Suppressor macrophage (primary cell): ENCODE measurements around the gene MBOAT1.

Experiments used
- DNase-seq, 4 experiments: peaks; one replicate each; pipeline ENCODE4 v3.0.0-alpha.2; 2020 to 2022

MBOAT1 gene

DNA sequence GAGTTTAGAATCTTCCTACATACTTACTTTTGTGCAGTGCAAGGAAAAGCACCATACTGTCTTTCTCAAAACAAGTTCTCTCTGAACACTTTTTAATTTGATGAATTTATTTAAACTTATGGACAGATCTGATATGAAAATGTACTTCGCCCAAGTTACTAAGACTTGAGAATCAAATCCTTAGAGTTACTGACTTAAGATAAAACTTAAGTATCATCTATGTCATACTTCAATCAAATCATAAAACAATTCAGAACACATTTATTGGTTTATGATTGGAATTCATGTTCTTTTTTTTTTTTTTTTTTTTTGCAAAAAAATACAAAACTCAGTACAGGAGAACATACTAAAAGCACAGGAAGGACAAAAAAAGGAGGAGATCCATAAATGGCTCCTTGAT lies 77.7 kb downstream of the MBOAT1 start:
- no peak for DNase-seq

DNA sequence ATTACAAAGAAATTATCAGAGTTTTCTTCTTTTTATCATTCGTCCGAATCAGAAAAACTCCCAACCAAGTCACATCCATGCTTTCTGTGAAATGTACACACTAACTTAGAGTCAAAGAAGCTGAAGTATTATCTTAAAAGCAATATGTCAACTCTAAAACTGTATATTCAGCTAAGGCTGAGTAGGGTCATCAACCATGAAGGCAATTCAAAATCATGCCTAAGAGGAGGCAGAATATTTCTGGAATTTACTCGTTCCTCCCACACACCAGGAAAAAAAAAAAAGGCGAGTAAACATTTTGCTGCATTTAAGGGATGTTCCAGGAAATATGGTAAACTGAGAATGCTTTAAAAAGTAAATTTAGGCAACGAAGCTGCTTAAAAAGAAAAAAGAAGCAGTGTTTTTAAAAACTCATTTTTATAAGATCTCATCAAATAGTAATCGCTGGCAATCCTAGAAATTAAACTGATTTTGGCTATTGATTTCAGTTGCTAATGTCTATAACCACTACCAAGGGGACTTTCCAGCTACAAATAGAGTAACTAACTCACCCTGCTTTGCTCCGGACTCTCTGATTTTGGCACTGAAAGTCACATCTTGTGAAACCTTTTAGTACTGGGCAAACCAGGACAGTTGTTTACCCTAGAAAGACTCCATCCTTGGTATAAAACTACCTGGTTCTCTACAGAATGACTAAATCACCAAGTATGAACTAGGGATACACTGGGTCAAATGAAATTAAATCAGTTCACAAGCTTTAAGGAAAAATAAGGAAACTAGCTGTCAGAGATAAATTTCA lies 82.8 kb downstream of the MBOAT1 start:
- no peak for DNase-seq

DNA sequence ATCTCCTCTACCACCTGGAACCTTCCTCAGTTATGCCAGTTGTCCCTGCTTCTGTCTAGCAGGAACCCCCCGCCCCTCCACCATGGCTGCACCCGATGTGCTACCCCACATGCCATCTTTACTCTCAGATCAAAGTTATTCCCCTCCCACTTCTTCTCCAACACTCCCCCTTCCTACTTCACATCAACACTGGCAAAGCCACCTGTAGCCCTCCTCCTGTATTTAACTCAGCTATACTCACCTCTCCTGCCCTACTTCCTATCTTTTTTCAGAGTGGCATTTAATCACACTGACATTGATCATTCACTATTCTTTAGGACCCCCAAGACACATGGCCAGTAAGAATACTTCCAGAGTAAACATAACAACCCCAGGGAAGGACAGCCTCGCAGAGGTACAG lies 84.3 kb downstream of the MBOAT1 start:
- no peak for DNase-seq

DNA sequence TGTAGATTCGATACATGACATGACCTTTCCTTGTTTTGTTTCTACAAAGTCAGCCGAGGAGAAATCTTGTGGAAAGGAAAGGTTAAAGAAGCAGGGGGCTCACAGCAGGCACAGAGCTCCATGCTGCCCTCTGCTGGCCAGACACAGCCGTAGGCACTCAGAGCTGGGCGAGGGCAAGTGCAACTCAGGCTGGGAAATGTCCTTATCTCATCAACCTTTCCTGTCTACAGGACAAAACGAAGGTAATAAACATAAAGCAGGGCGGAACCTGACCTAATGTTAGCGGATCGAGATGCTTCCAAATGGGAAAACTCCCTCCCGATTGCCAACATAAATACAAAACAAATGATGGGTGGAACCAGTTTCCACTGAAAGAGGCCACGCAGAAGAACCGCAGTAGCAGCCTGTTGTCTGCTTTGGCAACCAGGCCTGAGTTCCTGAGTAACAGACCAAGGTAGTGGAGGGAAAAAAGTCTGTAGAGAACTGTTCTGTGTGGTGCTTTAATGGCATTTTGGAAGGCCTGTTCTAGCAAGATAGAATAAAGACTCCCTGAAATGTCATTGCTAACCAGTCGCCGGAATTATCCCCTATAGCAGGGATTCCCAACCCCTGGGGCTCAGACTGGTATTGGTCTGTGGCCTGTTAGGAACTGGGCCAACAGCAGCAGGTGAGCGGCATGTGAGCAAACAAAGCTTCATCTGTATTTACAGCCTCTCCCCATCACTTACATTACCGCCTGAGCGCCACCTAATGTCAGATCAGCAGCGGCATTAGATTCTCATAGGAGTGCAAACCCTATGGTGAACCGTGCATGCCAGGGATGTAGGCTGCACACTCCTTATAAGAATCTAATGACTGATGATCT lies 85.2 kb downstream of the MBOAT1 start:
- peak; percentile 46 to 80 (median 62) for DNase-seq

DNA sequence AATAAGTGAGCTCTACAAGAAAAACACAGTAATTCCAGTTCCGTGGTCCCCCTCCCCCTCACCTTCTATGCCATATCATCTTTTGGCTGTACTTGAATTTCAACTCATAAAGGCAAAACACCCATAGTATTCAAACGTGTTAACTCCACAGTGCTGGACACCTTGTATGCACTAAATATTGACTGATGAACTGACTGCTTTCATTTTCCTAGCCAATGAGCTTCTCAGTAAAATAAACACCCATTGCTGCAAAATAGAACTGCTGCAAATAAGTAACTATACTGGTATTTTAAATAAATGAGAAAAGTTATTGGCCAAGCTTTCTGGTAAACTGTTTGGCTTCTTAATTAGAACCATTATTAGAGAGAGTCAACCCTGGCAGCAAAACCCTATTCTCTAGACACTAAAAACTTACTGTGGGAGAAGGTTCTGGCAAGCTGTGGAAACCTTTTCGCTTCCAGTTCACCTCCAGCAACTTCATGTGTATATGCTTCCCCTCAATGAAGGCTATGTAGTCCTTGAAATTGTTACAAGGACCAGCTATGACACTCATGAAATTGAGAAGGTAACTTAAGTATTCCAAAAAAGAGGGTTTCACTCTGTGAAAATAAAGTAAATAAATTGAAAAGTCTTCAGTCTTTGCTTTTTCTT lies 86.0 kb downstream of the MBOAT1 start:
- no peak for DNase-seq

DNA sequence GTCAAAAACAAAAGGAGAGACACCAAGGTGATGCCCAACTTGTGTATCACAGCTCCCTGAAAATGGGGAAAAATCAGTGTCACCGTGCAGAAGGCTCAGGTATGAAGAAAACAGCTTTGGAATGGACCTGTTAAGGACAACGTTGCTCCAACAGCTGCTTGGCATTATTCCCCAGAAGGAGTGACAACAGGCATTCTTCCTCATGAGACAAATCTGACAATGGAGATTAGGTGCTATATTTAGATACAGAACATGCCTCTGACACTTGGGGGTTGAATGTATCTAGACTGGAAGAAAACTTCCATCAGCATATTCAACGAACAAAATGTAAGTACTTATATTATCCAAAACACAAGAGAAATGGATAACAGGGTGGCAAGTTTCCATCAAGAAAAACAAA lies 87.7 kb downstream of the MBOAT1 start:
- no peak for DNase-seq

DNA sequence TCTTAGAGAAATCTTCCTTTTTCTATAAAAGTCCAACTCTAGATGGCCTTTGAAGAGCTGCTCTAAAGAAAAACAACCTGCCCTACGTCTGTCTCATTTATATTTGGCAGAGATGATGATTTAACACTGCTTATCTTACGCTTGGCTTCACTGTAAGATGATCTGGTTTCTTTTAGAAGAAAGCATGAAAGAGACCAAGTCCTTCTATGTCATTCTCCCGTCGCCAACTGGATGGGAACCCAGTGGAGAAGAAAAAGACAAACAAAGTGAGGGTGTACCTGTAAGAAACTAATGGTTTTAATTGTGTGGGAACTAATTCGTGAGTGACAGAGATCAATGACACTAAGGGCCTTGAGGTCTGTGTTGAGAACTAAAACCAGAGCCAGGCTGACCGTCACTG lies 92.8 kb downstream of the MBOAT1 start:
- no peak for DNase-seq

DNA sequence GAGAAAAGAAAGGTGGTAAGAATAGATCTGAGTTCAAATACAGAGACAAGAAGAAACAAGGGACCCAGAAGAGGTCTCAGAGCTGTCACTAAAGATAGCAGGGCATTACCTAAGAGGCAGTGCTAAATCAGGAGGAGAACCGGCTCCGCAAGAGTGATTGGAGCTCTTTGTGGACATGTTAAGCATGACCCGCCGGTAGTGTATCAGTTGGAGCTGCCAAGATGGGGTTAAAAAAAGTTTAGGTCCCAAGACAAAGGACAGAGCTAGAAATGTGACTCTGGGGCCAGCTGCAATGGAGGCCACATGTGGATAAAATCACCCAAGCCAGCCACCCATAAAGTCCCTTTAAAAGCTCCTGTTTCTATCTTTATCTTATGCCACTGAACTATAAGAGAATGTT lies 93.4 kb downstream of the MBOAT1 start:
- no peak for DNase-seq

DNA sequence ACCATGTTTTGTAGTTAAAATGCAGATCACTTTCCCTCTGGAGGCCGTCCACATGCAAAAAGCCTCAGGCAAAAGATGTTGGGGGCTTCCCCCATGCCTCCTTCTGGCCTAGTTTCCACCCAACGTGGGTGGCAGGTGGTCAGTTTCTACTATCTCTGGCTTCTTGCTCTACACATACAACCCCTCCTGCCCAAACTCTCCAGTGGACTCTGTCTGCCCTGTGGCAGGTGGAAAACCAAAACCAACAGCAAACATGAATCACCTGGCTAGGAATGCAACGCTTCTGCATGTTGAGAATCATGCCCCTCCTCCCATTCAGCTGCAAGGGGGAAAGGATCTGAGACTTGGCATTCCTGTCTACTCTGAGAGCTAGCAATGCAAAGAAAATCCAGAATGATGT lies 94.8 kb downstream of the MBOAT1 start:
- no peak for DNase-seq

DNA sequence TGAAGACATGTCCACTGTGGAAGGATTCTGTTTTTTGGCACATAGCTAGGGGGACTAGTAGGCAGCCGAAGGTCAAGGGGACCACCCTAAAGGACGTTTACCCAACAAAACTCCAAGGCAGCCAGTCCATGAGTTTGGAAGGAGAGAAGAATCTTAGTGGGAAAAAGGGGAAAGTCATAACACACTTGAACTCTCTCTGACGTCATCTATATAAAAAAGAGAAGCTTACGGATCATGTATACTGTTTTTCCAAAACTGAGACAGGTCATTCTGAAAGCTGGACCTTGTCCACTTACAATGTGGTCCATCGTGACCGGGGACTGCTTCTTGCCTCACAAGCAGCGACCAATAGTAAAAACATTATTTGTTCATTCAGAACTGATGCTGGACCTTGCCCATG lies 95.5 kb downstream of the MBOAT1 start:
- DNase-seq = no peak

DNA sequence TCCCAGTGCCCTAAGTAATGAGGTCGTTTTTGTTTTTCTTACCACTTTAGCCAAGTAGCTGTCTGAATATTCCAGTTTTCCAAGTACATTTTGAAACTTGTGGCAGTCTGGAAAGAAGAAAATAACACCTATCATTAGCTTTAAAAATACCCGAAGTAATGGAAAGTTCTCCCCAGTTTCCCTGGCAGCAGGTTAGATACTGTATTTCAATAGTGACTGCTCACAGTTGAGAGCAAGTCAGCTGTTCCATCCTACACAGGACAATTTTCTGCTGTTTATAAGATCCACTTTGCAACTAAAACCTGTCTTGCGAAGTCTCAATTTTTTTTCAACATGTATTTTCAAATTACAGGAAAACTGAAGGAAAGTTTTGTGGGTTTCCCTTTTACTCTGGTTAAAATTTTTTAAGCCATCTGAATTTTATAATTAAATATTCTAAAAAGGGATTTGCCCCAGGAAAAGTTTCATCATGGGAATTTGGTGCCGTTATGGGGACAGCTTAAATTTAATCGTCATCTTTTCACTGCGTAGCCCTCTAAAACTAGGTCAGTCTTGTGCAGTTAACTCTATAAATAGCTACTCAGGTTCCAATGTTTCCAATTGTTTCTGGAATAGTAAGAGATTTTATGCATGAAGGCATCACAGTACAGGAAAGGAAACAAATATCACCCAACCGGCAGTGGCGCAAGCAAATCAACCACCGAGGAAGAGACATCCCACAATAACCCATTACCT lies 96.9 kb downstream of the MBOAT1 start:
- no peak for DNase-seq

DNA sequence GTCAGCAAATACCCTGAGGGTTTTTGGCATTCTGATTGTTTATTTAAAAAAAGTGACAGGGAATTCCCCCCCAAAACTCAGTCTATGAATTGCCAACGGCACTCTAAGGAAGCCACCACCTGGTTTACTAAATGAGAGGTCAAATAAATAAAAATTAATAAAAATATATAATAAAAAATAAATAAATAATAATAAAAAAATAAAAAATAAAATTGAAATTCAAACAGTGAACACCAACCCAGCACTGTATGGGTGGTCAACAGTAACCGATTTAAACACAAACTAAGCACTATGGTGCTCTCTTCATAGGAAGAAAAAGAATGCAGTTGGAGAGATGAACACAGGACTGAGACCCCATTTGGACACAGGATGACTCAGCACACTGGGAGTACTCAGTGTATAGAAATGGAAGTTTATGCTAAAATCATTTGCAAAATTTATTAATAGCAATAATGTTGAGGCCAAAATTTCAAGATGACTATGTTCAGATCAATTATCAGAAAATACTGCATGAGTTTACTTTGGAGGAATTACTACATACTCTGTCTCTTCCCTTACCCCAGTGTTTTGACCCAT lies 98.5 kb downstream of the MBOAT1 start:
- no peak for DNase-seq

DNA sequence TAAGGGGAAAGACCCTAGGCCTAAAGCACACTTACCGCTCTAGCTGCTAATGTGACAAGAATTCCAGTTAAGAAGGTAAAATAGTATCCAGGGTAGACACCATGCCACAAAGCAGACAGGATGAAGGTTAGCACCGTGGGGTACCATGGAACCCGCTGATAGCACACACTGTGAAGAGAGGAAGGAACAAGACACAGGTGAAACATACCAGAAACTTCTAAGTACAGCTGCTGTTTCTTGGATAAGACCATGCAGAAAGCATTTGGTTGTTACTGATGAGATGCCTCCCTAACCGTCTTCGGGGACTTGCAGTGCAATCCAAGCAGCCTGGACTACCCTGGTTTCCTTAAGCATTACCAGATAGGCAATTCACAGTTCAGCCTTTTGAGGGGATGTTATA lies 99.4 kb downstream of the MBOAT1 start:
- no peak for DNase-seq

DNA sequence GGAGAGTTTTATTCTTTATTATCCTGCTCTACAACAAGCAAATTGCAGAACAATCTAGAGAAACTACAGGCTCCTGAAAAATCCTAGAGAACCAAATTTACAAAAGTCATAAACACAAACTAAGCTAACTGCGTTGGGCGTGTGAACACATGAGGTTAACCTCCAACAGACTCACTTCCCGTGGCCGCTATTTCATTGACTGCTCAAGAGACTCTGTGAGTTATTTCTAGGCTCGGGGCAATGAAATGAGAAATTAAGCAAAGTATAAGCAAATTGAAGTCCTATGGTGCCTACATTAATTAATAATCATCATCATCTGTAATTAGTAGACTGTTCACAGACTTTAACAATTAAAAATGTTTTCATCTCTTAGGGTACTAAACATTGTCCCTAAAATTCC lies 100.0 kb downstream of the MBOAT1 start:
- DNase-seq = no peak

DNA sequence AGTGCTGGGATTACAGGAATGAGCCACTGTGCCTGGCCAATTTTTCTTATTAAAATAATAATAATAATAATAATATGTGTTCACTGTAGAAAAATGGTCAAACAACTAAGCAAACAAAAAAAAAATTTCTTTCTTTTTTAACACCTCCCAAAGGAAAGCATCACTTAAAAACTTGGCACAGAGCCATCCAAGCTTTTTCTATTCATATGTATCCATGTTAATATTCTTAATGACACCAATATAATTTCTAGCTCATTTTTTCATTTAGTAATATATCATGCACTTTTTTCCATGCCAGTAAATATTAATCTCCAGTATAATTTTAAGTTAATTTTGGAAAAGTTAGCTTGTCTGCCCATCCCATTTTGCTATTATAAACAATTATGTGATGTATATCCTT lies 101.8 kb downstream of the MBOAT1 start:
- no peak for DNase-seq

DNA sequence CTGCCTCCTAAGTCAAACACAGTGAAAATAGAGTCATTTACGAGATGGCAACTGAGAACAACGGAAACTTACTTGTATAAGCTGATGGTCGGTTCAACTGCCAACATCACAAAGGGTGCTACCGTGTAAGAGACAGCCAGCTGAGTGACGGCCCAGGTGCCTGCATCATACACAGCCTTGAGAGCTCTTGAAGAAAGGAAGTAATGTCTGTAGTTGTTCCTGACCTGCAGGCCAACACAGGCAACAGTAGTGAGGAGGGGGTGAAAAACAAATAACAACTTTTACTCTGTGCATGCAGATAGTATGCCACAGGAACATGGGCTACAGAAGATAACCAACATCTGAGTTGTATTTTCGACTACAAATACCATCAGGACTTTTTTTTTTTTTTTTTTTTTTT lies 102.7 kb downstream of the MBOAT1 start:
- DNase-seq = no peak

DNA sequence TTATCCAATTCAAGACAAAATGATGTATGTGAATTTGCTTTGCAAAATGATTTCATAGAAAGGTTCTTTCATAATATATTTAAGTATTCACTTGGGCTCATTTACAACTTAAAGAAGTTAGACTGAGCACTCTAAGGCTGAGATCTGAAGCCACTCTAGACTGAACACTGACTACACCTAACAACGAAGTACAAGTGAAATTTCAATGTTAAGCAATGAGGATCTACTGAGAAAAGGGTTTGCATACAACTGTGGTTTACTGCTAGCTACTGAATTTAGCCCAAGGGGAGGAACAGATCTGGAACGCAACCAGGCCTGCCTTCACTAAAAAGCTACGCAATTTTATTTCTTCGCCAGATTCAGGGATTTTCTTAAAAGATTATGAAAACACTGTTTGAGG lies 106.4 kb downstream of the MBOAT1 start:
- no peak for DNase-seq

DNA sequence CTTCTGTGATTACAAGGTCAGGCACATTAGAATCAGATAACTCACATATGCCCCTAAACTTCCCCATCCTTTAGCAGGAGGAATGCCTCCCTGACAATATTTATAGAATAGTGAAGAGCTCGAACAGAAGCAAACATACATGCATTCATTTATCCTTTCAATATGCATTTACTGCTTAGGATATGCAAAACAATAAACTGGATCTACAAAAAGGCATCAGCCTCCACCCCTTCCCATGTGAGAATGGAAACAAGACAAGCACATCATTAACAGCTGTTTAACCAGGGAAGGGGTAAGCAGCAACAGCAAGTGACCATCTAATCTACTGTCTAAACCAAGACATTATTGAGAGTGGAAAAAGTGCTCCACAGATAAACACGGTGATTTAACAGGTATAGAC lies 107.6 kb downstream of the MBOAT1 start:
- DNase-seq = no peak

DNA sequence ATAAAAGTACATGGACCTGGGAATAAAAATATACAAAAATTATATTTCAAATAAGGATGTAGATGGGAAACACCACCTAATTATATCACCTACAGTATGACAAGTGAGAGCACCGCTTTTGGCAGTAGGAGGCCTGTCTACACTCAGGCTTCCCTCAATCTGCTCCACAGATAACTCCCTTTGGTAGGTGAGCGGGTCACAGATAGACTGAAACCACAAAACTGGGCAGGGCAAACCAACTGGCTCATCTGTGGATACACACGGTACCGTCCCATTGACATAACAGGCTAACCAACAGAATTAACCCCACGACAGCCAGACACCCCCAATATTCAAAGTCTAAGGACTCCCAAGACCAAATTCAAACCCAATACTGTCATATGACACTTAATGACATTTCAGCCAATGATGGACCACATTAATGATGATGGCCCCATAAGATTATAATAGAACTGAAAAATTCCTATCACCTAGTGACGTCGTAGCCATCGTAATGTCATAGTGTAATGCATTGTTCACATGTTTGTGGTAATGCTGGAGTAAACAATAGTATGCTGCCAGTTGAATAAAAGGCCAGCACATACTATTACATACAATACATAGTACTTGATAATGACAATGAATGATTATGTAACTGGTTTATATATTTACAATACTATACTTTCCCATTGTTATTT lies 109.7 kb downstream of the MBOAT1 start:
- no peak for DNase-seq

DNA sequence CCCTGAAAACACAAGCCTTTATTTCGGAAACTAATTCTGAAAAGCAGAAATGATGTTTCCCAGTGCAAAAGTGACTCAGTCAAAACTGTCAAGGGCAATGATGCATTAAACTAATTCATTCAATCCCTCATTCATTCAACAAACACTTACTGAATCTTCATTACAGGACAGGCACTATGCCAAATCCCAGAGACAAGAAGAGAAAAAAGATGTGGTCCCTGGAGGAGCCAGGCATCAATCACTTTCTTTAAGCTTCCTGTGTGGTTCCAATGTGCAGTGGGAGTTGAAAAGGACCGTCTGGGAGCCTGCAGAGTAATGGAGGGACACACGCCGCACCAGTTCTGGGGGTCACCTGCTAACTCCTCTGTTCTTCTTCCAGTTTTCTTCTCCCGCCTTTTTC lies 113.1 kb downstream of the MBOAT1 start:
- no peak for DNase-seq

DNA sequence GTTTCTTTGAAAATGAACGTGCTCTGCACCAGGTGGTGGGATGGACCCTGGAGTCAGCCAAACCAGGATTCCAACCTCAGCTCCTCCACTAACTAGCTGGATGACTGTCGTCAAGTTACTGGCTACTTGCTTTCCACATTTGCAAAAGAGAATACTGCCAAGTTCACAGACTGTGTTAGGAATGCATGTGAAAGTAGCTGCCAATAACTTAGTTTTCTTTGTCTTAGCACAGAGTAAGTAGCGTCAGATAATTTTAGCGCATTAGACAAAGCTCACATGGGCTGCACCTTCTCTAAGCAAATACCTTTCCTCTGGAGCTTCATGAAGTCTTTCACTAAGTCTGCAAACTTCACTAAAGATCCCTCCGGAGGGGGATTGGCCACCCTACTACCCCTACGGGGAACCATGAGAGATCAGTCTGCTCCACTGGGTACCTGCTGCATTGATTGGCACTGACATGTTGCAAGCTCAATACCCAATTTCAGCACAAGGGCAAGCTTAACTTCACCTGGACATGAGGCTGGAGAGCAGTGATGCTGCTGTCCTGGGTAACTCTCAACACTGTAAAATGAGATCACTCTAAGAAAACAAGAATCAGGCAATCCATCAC lies 113.9 kb downstream of the MBOAT1 start:
- DNase-seq = no peak
